ENCODE data around the gene ELP1. TPM values are rescaled to one million over a fixed set of nuclear protein-coding genes. Genes with fewer than 3 reads are reported as not detected.
A peak's percentile ranks its signal among the peaks of the same experiment; 100 is the strongest.

Gene ELP1
- total RNA-seq, 1 donor from 2014 or later = 31.6 TPM

GRCh38 chr9:108956631-108957026 is 22.7 kb upstream of the ELP1 start:
- Mint-ChIP-seq H3K27me3 (ENCODE audit: insufficient read depth) (no peaks in the 10 kb centered on the region), H3K4me3 (no peak overlapping the region), H3K9me3 (no peaks in the 10 kb centered on the region), H3K4me1 (ENCODE audit: low read depth) (no peaks in the 10 kb centered on the region), H3K36me3 (ENCODE audit: low read depth) (no peaks in the 10 kb centered on the region), H3K27ac (no peak overlapping the region)
- no peak for DNase-seq (ENCODE audit: low spot score)
- intact Hi-C loops (cut with micrococcal nuclease) = no loop called here

- H3K4me3 Mint-ChIP-seq = no peak overlapping the region
- no peak overlapping the region for H3K27ac Mint-ChIP-seq
- H3K4me1 Mint-ChIP-seq (ENCODE audit: low read depth) = no peaks in the 10 kb centered on the region
- no peaks in the 10 kb centered on the region for H3K27me3 Mint-ChIP-seq (ENCODE audit: insufficient read depth)
- no peak for DNase-seq (ENCODE audit: low spot score)
- intact Hi-C loops (cut with micrococcal nuclease) = no loop called here
- H3K36me3 Mint-ChIP-seq (ENCODE audit: low read depth) = no peaks in the 10 kb centered on the region
- H3K9me3 Mint-ChIP-seq = no peaks in the 10 kb centered on the region
These were observed 22.2 kb upstream of the ELP1 start for GRCh38 chr9:108956022-108956630.

- H3K36me3 Mint-ChIP-seq (ENCODE audit: low read depth) = no peaks in the 10 kb centered on the region
- intact Hi-C loops (cut with micrococcal nuclease) = no loop called here
- no peak overlapping the region for H3K4me3 Mint-ChIP-seq
- H3K4me1 Mint-ChIP-seq (ENCODE audit: low read depth) = no peaks in the 10 kb centered on the region
- no peak overlapping the region for H3K27ac Mint-ChIP-seq
- H3K27me3 Mint-ChIP-seq (ENCODE audit: insufficient read depth) = no peaks in the 10 kb centered on the region
- DNase-seq (ENCODE audit: low spot score) = no peak
- no peaks in the 10 kb centered on the region for H3K9me3 Mint-ChIP-seq
These were observed 20.2 kb upstream of the ELP1 start for GRCh38 chr9:108953983-108954574.

- no peak overlapping the region for H3K4me3 Mint-ChIP-seq
- H3K27ac Mint-ChIP-seq = no peak overlapping the region
- no peaks in the 10 kb centered on the region for H3K36me3 Mint-ChIP-seq (ENCODE audit: low read depth)
- H3K4me1 Mint-ChIP-seq (ENCODE audit: low read depth) = no peaks in the 10 kb centered on the region
- H3K9me3 Mint-ChIP-seq = no peaks in the 10 kb centered on the region
- intact Hi-C loops (cut with micrococcal nuclease) = no loop called here
- DNase-seq (ENCODE audit: low spot score) = no peak
- no peaks in the 10 kb centered on the region for H3K27me3 Mint-ChIP-seq (ENCODE audit: insufficient read depth)
These were observed 17.7 kb upstream of the ELP1 start for GRCh38 chr9:108951578-108951977.

GRCh38 chr9:108950168-108950567 is 16.2 kb upstream of the ELP1 start:
- intact Hi-C loops (cut with micrococcal nuclease) = no loop called here
- no peaks in the 10 kb centered on the region for H3K4me1 Mint-ChIP-seq (ENCODE audit: low read depth)
- no peaks in the 10 kb centered on the region for H3K9me3 Mint-ChIP-seq
- no peak overlapping the region for H3K27ac Mint-ChIP-seq
- no peaks in the 10 kb centered on the region for H3K36me3 Mint-ChIP-seq (ENCODE audit: low read depth)
- no peak overlapping the region for H3K4me3 Mint-ChIP-seq
- no peak for DNase-seq (ENCODE audit: low spot score)
- no peaks in the 10 kb centered on the region for H3K27me3 Mint-ChIP-seq (ENCODE audit: insufficient read depth)

- Mint-ChIP-seq H3K36me3 (ENCODE audit: low read depth) (peaks cover 17% of the 10 kb centered on the region), H3K4me3 (no peak overlapping the region), H3K27ac (no peak overlapping the region), H3K4me1 (ENCODE audit: low read depth) (peaks cover 10% of the 10 kb centered on the region), H3K9me3 (no peaks in the 10 kb centered on the region), H3K27me3 (ENCODE audit: insufficient read depth) (no peaks in the 10 kb centered on the region)
- no peak for DNase-seq (ENCODE audit: low spot score)
- intact Hi-C loops (cut with micrococcal nuclease) = no loop called here
These were observed 6.1 kb upstream of the ELP1 start for GRCh38 chr9:108939975-108940374.

GRCh38 chr9:108937561-108938305 is 3.8 kb upstream of the ELP1 start:
- intact Hi-C loops (cut with micrococcal nuclease) = no loop called here

GRCh38 chr9:108934323-108934893 is 484 bp upstream of the ELP1 start, which contains the start of gene ABITRAM:
Gene ABITRAM, plus strand, starts transcription at chr9:108934400. Its CDS starts 87 bp downstream, at chr9:108934487.
- DNase-seq (ENCODE audit: low spot score) = peak; percentile 77
- H3K36me3 Mint-ChIP-seq (ENCODE audit: low read depth) = peaks cover 18% of the 10 kb centered on the region
- H3K27me3 Mint-ChIP-seq (ENCODE audit: insufficient read depth) = no peaks in the 10 kb centered on the region
- peak within 1 kb of the TSS; percentile 95 for H3K27ac Mint-ChIP-seq
- H3K9me3 Mint-ChIP-seq = no peaks in the 10 kb centered on the region
- peaks cover 23% of the 10 kb centered on the region for H3K4me1 Mint-ChIP-seq (ENCODE audit: low read depth)
- intact Hi-C loops (cut with micrococcal nuclease) = loop anchor here (1.0 to 5.0 kb wide), 10 partner anchors 48 to 1651 kb away; partner anchors contain the start of genes EPB41L4B, KLF4, RAD23B and TXN
- H3K4me3 Mint-ChIP-seq = peak within 1 kb of the TSS; percentile 95

More at GRCh38 chr9:108937561-108938305, 3.8 kb upstream of the ELP1 start:
- Mint-ChIP-seq H3K4me1 (ENCODE audit: low read depth) (peaks cover 21% of the 10 kb centered on the region), H3K27ac (no peak overlapping the region), H3K27me3 (ENCODE audit: insufficient read depth) (no peaks in the 10 kb centered on the region), H3K4me3 (no peak overlapping the region), H3K9me3 (no peaks in the 10 kb centered on the region), H3K36me3 (ENCODE audit: low read depth) (peaks cover 18% of the 10 kb centered on the region)
- no peak for DNase-seq (ENCODE audit: low spot score)

- DNase-seq (ENCODE audit: low spot score) = no peak
- Mint-ChIP-seq H3K9me3 (no peaks in the 10 kb centered on the region), H3K27me3 (ENCODE audit: insufficient read depth) (no peaks in the 10 kb centered on the region)
These were observed 650 bp downstream of the ELP1 start for GRCh38 chr9:108933231-108933717.

GRCh38 chr9:108928386-108928785 is 5.5 kb downstream of the ELP1 start:
- no peaks in the 10 kb centered on the region for H3K9me3 Mint-ChIP-seq
- no peak overlapping the region for H3K4me3 Mint-ChIP-seq
- peaks cover 14% of the 10 kb centered on the region for H3K4me1 Mint-ChIP-seq (ENCODE audit: low read depth)
- DNase-seq (ENCODE audit: low spot score) = no peak
- intact Hi-C loops (cut with micrococcal nuclease) = no loop called here
- H3K27me3 Mint-ChIP-seq (ENCODE audit: insufficient read depth) = peaks cover 2% of the 10 kb centered on the region
- no peak overlapping the region for H3K27ac Mint-ChIP-seq
- peaks cover 46% of the 10 kb centered on the region for H3K36me3 Mint-ChIP-seq (ENCODE audit: low read depth)

More at GRCh38 chr9:108933231-108933717, 650 bp downstream of the ELP1 start:
- H3K4me3 Mint-ChIP-seq = peak overlapping the region; percentile 95
- H3K4me1 Mint-ChIP-seq (ENCODE audit: low read depth) = peaks cover 23% of the 10 kb centered on the region
- H3K27ac Mint-ChIP-seq = peak overlapping the region; percentile 95
- peaks cover 19% of the 10 kb centered on the region for H3K36me3 Mint-ChIP-seq (ENCODE audit: low read depth)
- intact Hi-C loops (cut with micrococcal nuclease) = loop anchor here (5.0 kb wide), 5 partner anchors 479 to 1446 kb away; partner anchors contain the start of genes KLF4 and TXN

GRCh38 chr9:108924466-108924865 is 9.5 kb downstream of the ELP1 start:
- DNase-seq (ENCODE audit: low spot score) = no peak
- H3K36me3 Mint-ChIP-seq (ENCODE audit: low read depth) = peaks cover 61% of the 10 kb centered on the region
- peaks cover 2% of the 10 kb centered on the region for H3K27me3 Mint-ChIP-seq (ENCODE audit: insufficient read depth)
- H3K27ac Mint-ChIP-seq = no peak overlapping the region
- peaks cover 6% of the 10 kb centered on the region for H3K4me1 Mint-ChIP-seq (ENCODE audit: low read depth)
- H3K9me3 Mint-ChIP-seq = no peaks in the 10 kb centered on the region
- H3K4me3 Mint-ChIP-seq = no peak overlapping the region
- intact Hi-C loops (cut with micrococcal nuclease) = no loop called here

- H3K27me3 Mint-ChIP-seq (ENCODE audit: insufficient read depth) = no peaks in the 10 kb centered on the region
- H3K27ac Mint-ChIP-seq = no peak overlapping the region
- H3K9me3 Mint-ChIP-seq = no peaks in the 10 kb centered on the region
- DNase-seq (ENCODE audit: low spot score) = no peak
- H3K36me3 Mint-ChIP-seq (ENCODE audit: low read depth) = peaks cover 55% of the 10 kb centered on the region
- H3K4me3 Mint-ChIP-seq = no peak overlapping the region
- intact Hi-C loops (cut with micrococcal nuclease) = no loop called here
- H3K4me1 Mint-ChIP-seq (ENCODE audit: low read depth) = no peaks in the 10 kb centered on the region
These were observed 12.7 kb downstream of the ELP1 start for GRCh38 chr9:108921200-108921599.

Measured in activated T-helper 1 cell treated with anti-CD3 and anti-CD28 coated beads, Interleukin-12 subunit alpha, Interleukin-12 subunit beta, Interleukin-2, Interleukin-4 antibody, amounts not matched to agents 30 ng/mL and 10 ng/mL and 1 ng/mL, durations not matched to agents 14 hours and 24 hours and 36 hours (primary cell).